B cell (primary cell): Measurements from ENCODE around the gene TMEM138. TPM values are rescaled to one million over a fixed set of nuclear protein-coding genes. Genes with fewer than 3 reads are reported as not detected.

ENCODE experiments used
- ATAC-seq: fragments of 200-7000 bp; cut with Tn5 transposase; one replicate; pipeline ENCODE4 v1.10.0; 2021; ENCODE audit warnings: low read depth, mild to moderate bottlenecking, moderate number of reproducible peaks, moderate library complexity
- CTCF ChIA-PET: fragments of 350-600 bp; sonication (Branson Sonifier 250); formaldehyde crosslinking; loops from one replicate; lab custom pipeline; 2021; ENCODE audit warnings: antibody characterized with exemption, inconsistent platforms; lab: Charles Lee
- POLR2A ChIA-PET: fragments of 350-600 bp; sonication (Branson Sonifier 250); formaldehyde crosslinking; loops from one replicate; lab custom pipeline; 2021; ENCODE audit warnings: antibody characterized with exemption; lab: Charles Lee
- DNase-seq: peaks from one replicate; pipeline ENCODE4 v3.0.0; 2013
- H2AFZ ChIP-seq: 2 replicates; pipeline ENCODE4 v1.6.1; 2012; ENCODE audit warnings: mild to moderate bottlenecking, low read depth, low read length; ENCODE audit not compliant: insufficient read depth, poor library complexity, severe bottlenecking
- H3K27ac ChIP-seq, 2 donors: 1 replicate in 1 of 2; 2 replicates in 1 of 2; pipeline ENCODE4 v1.5.1; 2012 to 2013; ENCODE audit warnings: low read length in 2 of 2, mild to moderate bottlenecking in 2 of 2, moderate library complexity in 1 of 2
- H3K27me3 ChIP-seq, 4 experiments: fragments of 200-600 bp in 1 of 4; sonication (generic) in 1 of 4; replicated peaks in 1 of 4; 1 replicate in 2 of 4; 2 replicates in 2 of 4; pipeline versions ENCODE4 v1.6.1 to v1.7.0; 2013 to 2016; ENCODE audit warnings: low read length in 3 of 4, mild to moderate bottlenecking in 2 of 4, mixed read lengths in 1 of 4, moderate library complexity in 1 of 4; ENCODE audit not compliant: insufficient read depth in 4 of 4, control insufficient read depth in 3 of 4; ENCODE audit errors: control extremely low read depth in 1 of 4
- H3K36me3 ChIP-seq, 2 experiments: replicated peaks in 1 of 2; 1 replicate in 1 of 2; 2 replicates in 1 of 2; pipeline versions ENCODE4 v1.6.1 to v1.7.1; 2013; ENCODE audit warnings: low read length in 1 of 2; ENCODE audit not compliant: insufficient read depth in 2 of 2, control insufficient read depth in 1 of 2; ENCODE audit errors: control extremely low read depth in 1 of 2, extremely low read depth in 1 of 2
- H3K4me1 ChIP-seq, 2 donors: fragments of 200-600 bp in 1 of 2; sonication (generic) in 1 of 2; 1 replicate in 1 of 2; 2 replicates in 1 of 2; pipeline versions ENCODE4 v1.5.1 to v1.6.1; 2013 to 2017; ENCODE audit warnings: low read length in 2 of 2; ENCODE audit not compliant: control insufficient read depth in 2 of 2, insufficient read depth in 2 of 2
- H3K4me2 ChIP-seq: replicated peaks from 2 replicates; pipeline ENCODE3; 2012; ENCODE audit warnings: mild to moderate bottlenecking, low read depth, low read length; ENCODE audit not compliant: poor library complexity, severe bottlenecking
- H3K4me3 ChIP-seq, 5 experiments: fragments of 200-600 bp in 1 of 5; sonication (generic) in 1 of 5; 1 replicate in 3 of 5; 2 replicates in 2 of 5; pipeline versions ENCODE4 v1.5.1 to v1.7.0; 2011 to 2016; ENCODE audit warnings: low read length in 4 of 5, mild to moderate bottlenecking in 4 of 5, low read depth in 2 of 5, control low read depth in 1 of 5, moderate library complexity in 1 of 5; ENCODE audit not compliant: insufficient read depth in 1 of 5; ENCODE audit errors: control extremely low read depth in 1 of 5, extremely low read depth in 1 of 5
- H3K79me2 ChIP-seq: fragments of 200-600 bp; sonication (generic); one replicate; pipeline ENCODE4 v1.6.0; 2016; ENCODE audit warnings: low read length; ENCODE audit not compliant: control insufficient read depth, insufficient read depth
- H3K9ac ChIP-seq: fragments of 200-600 bp; sonication (generic); 2 replicates; pipeline ENCODE4 v1.6.1; 2017; ENCODE audit warnings: mild to moderate bottlenecking, low read length, moderate library complexity
- H3K9me3 ChIP-seq, 3 donors: one replicate each; pipeline versions ENCODE4 v1.6.1 to v1.7.1; 2013; ENCODE audit warnings: low read length in 2 of 3; ENCODE audit not compliant: control insufficient read depth in 2 of 3, insufficient read depth in 1 of 3; ENCODE audit errors: control extremely low read depth in 1 of 3
- H4K20me1 ChIP-seq: 2 replicates; pipeline ENCODE4 v1.6.0; 2012; ENCODE audit warnings: mild to moderate bottlenecking, low read length; ENCODE audit not compliant: insufficient read depth, control insufficient read depth, poor library complexity, severe bottlenecking
- H3K27ac Mint-ChIP-seq: one replicate; pipeline ENCODE4 v1.8.0; 2021; ENCODE audit warnings: mixed read lengths
- H3K27me3 Mint-ChIP-seq: one replicate; pipeline ENCODE4 v1.8.0; 2021; ENCODE audit warnings: mixed read lengths
- H3K4me1 Mint-ChIP-seq: one replicate; pipeline ENCODE4 v1.8.0; 2021; ENCODE audit warnings: mixed read lengths
- H3K4me3 Mint-ChIP-seq: one replicate; pipeline ENCODE4 v1.8.0; 2021; ENCODE audit warnings: mixed read lengths
- H3K9me3 Mint-ChIP-seq: one replicate; pipeline ENCODE4 v1.8.0; 2022; ENCODE audit warnings: mixed read lengths; ENCODE audit not compliant: insufficient read depth
- EZH2 ChIP-seq: IDR thresholded peaks from 2 replicates; pipeline ENCODE4 v1.6.1; 2012; ENCODE audit warnings: borderline replicate concordance, low read depth, mild to moderate bottlenecking, moderate library complexity, low read length; ENCODE audit not compliant: insufficient read depth, poor library complexity, severe bottlenecking
- WGBS: methylation state at CpG from one replicate; pipeline ENCODE4 v1.1.5; 2013; ENCODE audit warnings: missing lambda C conversion rate; ENCODE audit not compliant: insufficient coverage; 5-methylcytosine and 5-hydroxymethylcytosine counted together
- intact Hi-C: fragments of 100-400 bp; cut with micrococcal nuclease; formaldehyde crosslinking; loops from one replicate; pipeline ENCODE4 v1.10.0; 2022
- polyA plus RNA-seq: library from polyadenylated mRNA; depleted of rRNA; stranded (reverse); fragments of >200 nt; gene quantifications from 2 replicates; pipeline ENCODE4 v1.2.3, GENCODE V29; 2012
- total RNA-seq, 2 donors: library from RNA; stranded (reverse); fragments of 120-200 nt in 1 of 2; gene quantifications; 1 replicate in 1 of 2; 2 replicates in 1 of 2; pipeline versions ENCODE4 v1.2.3 to v1.2.4, GENCODE V29; 2013 to 2022
- TF ChIP-seq, protein P1 (sequence below): fragments of 200-600 bp; IDR thresholded peaks from one replicate; pipeline ENCODE4 v1.8.0; 2022; ENCODE audit warnings: antibody characterized with exemption, mild to moderate bottlenecking

Gene TMEM138
- total and polyA plus RNA-seq, 2 donors (not counting 1 experiment from before 2014, with no cell fraction given) = 66.6 to 84.3 TPM

DNA sequence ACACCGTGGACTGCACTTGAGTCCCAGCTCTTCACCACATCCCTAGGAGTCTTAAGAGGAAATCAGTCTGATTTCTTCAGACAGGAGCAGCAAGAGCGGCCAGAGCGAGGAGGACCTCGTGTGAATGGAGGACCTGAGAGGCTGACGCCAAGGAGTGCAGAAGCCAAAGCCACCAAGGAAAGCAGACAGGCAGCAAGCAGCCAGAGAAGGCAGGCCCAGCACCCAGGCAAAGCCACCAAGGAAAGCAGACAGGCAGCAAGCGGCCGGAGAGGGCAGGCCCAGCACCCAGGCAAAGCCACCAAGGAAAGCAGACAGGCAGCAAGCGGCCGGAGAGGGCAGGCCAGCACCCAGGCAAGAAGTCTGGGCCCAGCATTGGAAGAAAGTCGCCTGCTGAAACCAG, 12.3 kb upstream of the TMEM138 start:
- intact Hi-C loops = loop anchor here (10.0 kb wide), 2 partner anchors 435 to 775 kb away; partner anchors contain the start of genes INCENP and TMEM109
- CTCF ChIA-PET = interaction anchor here (3.0 to 3.2 kb wide), 2 partner anchors 14 to 36 kb away, joined by 22 to 30 read pairs; no protein-coding TSS in a partner anchor
- Histone ChIP-seq H3K9me3 (no peaks in the 10 kb centered on the region), H3K27me3 (no peaks in the 10 kb centered on the region), H3K4me1 (peaks cover 22 to 37% of the 10 kb centered on the region in 2 donors), H3K27ac (peak overlapping the region in 1 of 2 donors; percentile 74), H3K4me2 (no peak overlapping the region), H3K4me3 (no peak overlapping the region), H3K79me2 (peaks cover 38% of the 10 kb centered on the region), H3K9ac (no peak overlapping the region), H2AFZ (no peak overlapping the region), H4K20me1 (peaks cover 80% of the 10 kb centered on the region), H3K36me3 (peaks cover 2 to 93% of the 10 kb centered on the region in 2 experiments)
- no peak for ATAC-seq
- Mint-ChIP-seq H3K27me3 (no peaks in the 10 kb centered on the region), H3K4me1 (peaks cover 49% of the 10 kb centered on the region), H3K4me3 (no peak overlapping the region), H3K27ac (peak overlapping the region; percentile 85), H3K9me3 (no peaks in the 10 kb centered on the region)
- 94% methylated on average over 10 of the region's 10 CpGs for WGBS
- TF ChIP-seq EZH2 = no peak
- TF ChIP-seq, protein P1, sequence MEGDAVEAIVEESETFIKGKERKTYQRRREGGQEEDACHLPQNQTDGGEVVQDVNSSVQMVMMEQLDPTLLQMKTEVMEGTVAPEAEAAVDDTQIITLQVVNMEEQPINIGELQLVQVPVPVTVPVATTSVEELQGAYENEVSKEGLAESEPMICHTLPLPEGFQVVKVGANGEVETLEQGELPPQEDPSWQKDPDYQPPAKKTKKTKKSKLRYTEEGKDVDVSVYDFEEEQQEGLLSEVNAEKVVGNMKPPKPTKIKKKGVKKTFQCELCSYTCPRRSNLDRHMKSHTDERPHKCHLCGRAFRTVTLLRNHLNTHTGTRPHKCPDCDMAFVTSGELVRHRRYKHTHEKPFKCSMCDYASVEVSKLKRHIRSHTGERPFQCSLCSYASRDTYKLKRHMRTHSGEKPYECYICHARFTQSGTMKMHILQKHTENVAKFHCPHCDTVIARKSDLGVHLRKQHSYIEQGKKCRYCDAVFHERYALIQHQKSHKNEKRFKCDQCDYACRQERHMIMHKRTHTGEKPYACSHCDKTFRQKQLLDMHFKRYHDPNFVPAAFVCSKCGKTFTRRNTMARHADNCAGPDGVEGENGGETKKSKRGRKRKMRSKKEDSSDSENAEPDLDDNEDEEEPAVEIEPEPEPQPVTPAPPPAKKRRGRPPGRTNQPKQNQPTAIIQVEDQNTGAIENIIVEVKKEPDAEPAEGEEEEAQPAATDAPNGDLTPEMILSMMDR = no peak
- POLR2A ChIA-PET = interaction anchor here (1.5 kb wide), 1 partner anchor 13 kb away, joined by 4 read pairs; the partner anchor contains the start of genes CYB561A3 and TMEM138
- DNase-seq = no peak

DNA sequence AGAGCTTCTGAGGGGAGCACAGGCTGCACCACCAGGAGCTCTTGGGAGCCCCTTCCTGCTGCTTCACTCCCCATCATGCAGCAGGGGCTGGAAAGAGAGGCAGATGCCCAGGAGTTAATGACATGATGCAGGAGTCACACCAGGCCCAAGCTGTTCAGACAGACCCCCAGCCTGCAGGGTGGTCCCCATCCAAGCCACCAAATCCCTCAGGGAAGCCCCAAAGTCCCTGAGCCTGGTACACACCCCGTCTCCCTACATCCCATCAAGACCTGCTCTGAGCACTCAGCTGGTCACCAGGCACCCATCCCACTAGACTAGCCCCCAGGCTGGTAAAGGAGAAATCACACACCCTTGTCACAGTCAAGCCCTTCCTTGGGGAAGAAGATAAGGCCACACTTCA, 11.8 kb upstream of the TMEM138 start:
- Histone ChIP-seq H3K79me2 (peaks cover 42% of the 10 kb centered on the region), H3K27ac (peak overlapping the region in 1 of 2 donors; percentile 74), H4K20me1 (peaks cover 82% of the 10 kb centered on the region), H3K4me2 (no peak overlapping the region), H3K9ac (no peak overlapping the region), H2AFZ (no peak overlapping the region), H3K9me3 (no peaks in the 10 kb centered on the region), H3K4me3 (no peak overlapping the region), H3K27me3 (no peaks in the 10 kb centered on the region), H3K36me3 (peaks cover 2 to 94% of the 10 kb centered on the region in 2 experiments), H3K4me1 (peaks cover 26 to 41% of the 10 kb centered on the region in 2 donors)
- ChIA-PET CTCF (interaction anchor here (3.0 to 3.2 kb wide), 2 partner anchors 14 to 35 kb away, joined by 22 to 30 read pairs; no protein-coding TSS in a partner anchor), POLR2A (interaction anchor here (1.5 kb wide), 1 partner anchor 12 kb away, joined by 4 read pairs; the partner anchor contains the start of genes CYB561A3 and TMEM138)
- Mint-ChIP-seq H3K9me3 (no peaks in the 10 kb centered on the region), H3K4me1 (peaks cover 51% of the 10 kb centered on the region), H3K27ac (peak overlapping the region; percentile 67), H3K4me3 (no peak overlapping the region), H3K27me3 (no peaks in the 10 kb centered on the region)
- no peak for TF ChIP-seq EZH2
- TF ChIP-seq, protein P1 = no peak
- no peak for DNase-seq
- intact Hi-C loops = loop anchor here (10.0 kb wide), 2 partner anchors 436 to 774 kb away; partner anchors contain the start of genes INCENP and TMEM109
- 83% methylated on average over 1 of the region's 1 CpG for WGBS
- no peak for ATAC-seq
